GM10847 (cell line): Measurements from ENCODE around the gene TAOK2.

Source experiments
- POLR2A ChIP-seq: IDR thresholded peaks from 2 replicates; pipeline ENCODE4 v1.6.1; 2011; ENCODE audit not compliant: insufficient read length; ENCODE audit errors: extremely low read depth

Gene TAOK2

DNA sequence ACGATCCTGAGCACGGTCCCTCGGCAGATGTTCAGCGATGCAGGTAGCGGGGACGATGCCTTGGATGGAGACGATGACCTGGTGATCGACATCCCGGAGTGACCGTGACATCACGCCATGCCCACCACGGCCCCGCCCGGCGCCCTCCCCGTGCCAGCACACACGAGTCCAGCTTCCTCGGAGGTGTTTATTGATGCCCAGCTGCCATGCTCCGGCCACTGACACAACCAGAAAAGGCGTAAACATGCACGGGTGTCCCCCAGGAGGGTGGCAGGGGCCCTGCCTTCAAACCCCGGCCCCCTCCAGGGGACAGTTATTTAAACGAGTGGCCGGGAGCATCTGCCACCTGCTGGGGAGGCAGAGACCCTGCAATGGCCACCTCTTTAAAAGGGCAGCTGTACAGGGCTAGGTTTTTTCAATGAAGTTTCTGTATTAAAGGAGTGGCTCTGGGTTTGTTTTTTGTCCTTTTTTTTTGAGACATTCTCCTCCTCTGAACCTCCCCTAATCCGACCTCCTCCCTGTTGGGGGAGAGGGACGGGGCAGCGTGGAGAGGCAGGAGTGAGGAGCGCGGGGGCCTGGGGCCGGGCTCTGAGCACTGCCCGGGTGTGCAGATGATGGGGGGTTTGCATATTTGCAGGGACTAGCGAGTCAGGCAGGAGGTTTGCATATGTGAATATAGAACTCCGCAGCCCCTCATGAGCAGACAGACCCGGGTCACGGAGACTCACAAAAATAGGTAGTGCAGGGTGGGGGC, 31.9 kb downstream of the TAOK2 start:
- TF ChIP-seq POLR2A, result no peak

DNA sequence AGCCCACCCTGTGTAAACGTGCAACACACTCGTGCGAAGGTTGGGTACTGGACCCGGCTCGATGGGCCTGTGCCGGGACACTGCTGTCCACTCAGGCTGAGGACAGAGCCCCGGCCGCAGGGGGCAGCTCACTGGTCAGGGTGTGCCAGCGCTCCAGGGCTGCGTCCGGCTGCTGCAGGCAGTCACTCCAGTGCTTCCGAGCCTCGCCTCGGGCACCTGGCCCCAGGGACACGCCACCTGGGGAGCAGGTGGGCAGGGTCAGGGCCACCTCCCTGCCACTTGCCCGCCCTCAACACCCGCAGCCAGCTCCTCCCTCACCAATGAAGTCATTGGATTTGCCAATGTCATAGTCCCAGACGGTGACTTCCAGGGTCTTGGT, 32.4 kb downstream of the TAOK2 start:
- no peak for TF ChIP-seq POLR2A

DNA sequence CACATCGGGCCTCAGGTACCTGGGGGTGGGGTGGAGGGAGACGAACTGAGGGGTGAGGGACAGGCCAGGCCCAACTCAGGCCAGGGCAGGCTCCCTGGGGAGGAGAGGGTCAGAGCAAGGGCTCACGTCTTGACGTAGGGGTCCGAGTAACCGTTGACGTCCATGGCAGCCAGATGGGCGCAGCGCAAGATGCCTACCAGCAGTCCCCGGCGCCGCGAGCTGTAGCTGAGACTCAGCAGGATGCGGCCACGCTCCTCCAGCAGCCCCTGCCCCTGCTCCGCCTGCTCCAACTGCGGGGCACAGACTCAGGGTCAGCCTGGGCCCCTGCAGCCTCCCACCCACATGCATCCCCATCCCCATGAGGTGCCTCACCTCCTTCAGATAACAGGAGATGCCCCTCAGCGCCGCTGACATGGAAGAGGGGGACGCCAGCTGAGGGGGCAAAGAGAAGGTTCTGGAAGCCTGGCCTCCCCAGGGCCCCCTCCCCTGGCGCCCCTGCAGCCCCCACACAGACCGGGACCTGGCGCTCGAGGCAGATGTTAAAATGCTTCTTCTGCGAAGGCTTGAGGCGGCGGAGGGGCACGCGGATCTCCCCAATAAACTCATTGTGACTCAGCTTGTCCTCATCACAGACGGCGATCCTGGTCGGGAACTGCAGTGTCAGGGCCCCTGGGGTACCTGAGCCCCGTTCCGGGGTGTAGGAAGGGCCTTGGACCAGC, 33.1 kb downstream of the TAOK2 start:
- no peak for TF ChIP-seq POLR2A

DNA sequence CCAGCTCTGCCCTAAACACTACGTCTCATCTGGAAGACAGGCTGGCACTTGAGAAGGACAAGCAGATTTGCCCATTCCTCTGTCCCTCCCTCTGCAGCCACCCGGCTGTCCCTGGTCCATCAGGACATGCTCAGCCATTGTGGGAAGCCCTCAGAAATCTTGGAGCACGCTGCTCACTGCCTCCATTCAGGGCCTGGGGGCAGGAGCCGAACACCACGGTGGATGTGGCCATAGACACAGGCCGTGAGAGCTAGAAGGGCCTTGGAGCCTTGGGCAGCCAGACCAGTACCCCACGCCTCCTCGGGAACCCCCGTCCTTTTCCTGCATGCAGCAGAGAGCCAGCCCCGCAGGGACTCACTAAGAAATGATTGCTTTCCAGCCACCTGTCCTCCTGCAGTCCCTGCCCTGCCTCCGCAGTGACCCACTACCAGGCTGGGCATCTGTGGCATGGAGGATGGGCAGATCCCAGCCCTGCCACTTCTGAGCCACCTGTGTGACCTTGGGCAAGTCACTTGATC, 33.8 kb downstream of the TAOK2 start:
- no peak for TF ChIP-seq POLR2A

DNA sequence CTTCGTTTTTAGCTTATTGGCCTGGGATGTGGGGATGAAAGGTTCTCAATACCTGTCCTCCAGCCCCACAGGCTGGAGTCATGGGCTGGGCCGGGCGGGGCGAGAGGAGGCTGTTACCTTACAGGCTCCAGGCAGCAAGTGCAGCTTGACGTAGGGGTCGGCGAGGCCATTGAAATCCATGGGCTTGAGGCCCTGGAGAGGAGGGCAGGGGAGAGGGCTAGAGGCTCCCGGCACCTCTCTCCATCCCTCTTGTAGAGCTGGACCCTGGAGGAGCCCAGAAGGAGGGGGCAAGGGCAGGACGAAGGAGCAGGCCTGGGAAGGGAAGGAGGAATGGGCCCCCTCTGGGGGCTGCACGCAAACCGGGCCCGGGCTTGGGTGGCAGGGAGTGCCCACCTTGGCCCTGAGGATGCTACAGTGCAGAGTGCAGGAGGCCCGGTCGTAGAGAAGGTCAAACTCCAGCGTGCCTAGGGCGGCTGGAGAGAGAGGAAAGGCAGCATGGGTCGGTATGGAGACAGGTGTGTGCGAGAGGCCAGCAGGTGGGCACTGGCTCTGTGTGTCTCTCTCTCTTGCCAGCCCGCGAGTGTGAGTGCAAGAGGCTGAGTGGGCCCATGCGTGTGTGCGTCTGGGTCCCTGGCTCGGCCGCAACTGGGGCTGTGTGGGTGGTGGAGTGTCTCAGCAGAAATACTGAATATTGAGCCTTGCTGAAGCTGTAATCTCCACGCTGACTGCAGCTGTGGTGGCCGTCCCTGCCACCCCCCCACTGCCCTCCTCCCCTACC, 35.6 kb downstream of the TAOK2 start:
- no peak for TF ChIP-seq POLR2A

DNA sequence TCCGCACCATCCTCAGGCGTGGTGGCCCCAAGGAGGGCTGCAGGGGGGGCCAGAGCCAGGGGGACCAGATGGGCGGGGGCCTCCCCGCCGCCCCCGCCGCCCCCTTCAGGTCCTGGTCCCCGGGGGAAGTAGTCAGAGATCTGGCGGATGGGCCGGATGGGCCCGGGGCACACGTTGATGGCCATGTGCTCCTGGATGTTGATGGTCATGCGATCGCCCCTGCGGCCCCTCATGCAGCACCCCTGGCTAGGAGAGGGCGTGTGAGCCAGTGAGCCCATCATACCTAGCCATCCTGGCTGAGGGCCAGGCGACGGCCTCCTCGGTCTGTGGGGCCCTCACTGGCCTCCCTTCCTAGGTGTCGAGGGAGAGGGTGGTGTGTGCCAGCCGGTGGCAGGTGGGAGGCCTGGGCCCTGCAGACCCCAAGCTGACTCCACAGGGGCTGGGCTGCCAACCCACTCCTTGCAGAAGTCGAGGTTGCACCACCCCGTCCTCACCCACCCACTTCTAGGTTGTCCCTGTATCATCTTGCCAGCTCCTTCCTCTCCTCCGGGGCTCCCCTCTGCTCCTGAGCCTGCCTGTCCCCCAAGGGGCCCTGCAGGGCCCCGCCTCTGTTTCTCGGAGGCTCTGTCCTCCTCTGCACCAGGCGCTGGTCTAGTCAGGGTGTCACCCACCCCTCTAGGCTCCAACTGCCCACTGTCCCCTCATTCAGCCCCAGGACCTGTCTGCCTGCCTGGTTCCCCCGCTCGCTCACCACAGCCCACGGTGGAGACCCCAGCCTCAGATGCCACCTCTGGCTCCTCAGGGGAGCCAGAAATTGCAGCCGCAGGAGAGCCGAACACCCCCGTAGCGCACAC, 36.5 kb downstream of the TAOK2 start:
- no peak for TF ChIP-seq POLR2A

DNA sequence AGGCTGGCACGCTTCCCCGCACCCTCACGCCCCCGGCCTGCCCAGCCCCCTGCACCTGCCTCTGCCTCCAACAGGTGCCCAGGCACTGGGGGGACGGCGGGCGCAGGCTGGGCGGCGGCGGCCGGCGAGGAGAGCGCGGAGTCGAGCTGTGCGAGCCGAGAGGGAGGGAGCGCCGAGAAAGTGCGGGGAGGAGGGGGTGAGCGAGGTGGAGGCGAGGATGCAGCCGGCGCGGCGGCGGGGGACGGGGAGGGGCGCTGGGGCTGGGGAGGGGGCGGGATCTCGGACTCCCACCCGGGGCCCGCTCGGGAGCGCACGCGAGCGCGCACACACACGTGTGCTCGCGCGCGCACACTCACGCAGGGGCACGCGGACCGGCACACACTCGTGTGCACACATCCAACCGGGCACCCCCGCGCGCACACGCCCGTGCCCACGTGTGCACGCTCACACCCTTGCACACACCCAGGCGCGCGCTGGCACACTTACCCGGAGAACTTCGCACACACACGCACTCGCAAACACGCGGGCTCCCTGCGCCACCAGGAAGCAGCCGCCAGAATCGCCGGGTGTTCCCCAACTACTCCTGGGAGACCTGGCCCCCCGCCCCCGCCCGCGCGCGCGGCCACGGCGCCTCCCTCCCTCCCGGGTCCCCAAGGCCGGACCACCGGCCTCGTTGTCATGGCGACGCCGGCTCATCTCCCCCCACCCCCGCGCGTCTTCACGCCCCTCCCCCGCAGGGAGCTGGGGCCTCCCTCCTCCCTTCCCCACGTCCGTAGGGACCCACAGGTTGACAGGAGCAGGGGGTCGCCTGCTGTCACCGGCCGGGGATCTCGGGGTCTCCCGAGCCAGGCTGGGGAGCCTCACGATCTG, 37.4 kb downstream of the TAOK2 start, which contains the start of gene DOC2A:
TSS of gene DOC2A (minus strand) at position 184 of the 870 bp plus-strand sequence. CDS start 805 bp downstream, outside the sequence.
- no peak for TF ChIP-seq POLR2A

DNA sequence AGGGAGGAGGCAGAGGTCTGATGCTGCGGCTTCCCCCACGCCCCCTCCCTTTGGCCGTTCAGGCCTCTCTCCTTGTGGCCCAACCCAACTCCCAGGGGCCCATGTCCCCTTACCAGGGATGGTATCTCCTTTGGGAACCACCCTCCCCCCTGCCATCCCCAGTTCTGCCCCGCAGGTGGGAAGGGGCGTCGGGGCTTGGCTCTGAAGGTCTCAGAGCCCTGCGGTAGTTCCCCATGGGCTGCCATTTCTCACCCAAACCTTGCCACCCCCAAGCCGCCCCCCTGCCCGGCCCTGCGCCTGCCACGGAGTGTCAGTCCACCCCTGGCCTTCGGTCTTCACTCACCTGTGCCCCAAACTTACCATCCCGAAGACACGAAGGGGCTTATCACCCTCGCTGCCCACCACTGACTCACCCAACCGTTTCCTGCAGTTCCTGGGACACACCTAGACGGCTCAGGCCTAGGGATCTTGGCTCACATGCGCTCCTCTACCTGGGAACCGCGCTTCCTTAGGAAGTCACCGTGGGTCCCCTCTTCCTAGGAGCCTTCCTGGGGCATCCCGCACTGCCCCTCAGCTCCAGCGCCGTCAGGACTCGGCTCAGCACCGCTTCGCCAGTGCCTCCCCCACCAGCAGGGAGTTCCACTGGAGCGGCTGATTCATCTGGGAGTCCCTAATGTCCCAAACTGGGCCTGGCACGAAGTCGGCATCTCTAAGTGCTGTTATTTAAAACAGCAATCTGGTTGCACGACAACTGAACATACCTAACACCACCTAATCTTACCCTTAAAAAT, 38.2 kb downstream of the TAOK2 start:
- no peak for TF ChIP-seq POLR2A

DNA sequence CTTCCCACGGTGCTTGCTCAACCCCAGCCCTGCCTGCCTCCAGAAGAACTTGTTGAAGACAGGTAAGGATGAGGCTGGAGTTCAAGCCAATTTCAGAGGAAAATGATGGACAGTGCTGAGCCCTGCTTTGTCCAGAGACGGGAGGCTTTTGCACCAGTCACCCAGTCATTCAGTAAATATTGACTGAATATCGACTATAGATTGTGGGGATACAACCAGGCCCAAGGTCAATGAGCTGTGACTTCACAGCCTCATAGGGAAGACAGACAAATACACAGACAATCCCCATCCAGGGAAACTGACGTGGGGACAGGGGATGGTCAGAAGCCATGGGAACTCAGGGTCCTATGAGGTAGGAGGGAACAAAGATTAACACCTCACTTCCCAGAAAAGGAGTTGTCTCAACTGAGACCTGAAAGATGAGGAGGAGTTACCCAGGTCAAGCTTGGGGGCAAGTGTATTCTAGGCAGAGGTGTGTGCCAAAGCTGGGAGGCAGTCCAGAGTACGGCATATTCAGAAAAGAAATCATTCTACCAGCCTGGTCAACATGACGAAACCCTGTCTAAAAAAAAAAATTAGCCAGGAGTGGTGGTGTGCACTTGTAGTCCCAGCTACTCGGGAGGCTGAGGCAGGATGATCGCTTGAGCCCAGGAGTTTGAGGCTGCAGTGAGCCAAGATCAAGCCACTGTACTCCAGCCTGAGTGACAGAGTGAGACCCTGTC, 43.0 kb downstream of the TAOK2 start:
- TF ChIP-seq POLR2A, result no peak

DNA sequence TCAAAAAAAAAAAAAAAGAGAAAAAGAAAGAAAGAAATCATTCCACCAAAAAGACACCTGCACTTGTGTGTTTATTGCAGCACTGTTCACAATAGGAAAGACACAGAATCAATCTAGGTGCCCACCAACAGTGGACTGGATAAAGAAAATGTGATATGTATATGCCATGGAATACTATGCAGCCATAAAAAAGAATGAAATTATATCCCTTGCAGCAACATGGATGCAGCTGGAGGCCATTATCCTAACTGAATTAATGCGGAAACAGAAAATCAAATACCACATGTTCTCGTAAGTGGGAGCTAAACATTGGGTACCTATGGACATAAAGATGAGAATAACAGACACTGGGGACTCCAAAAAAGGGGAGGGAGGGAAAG, 43.6 kb downstream of the TAOK2 start:
- no peak for TF ChIP-seq POLR2A

DNA sequence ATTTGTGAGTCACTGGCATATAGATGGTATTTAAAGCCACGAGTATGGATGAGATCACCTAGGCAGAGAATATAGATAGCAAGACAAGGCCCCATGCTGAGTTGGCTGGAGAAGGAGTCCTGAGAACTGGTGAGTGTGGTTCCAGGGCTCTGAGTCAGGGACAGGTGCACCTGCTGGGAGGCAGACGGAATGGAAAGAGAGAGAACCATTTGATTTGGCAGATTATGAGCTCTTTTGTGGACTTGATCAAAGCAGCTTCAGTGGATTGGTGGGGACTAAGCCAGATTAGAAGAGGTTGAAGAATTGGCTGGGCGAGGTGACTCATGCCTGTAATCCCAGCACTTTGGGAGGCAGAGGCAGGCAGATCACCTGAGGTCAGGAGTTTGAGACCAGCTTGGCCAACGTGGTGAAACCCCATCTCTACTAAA, 45.1 kb downstream of the TAOK2 start:
- TF ChIP-seq POLR2A, result no peak

DNA sequence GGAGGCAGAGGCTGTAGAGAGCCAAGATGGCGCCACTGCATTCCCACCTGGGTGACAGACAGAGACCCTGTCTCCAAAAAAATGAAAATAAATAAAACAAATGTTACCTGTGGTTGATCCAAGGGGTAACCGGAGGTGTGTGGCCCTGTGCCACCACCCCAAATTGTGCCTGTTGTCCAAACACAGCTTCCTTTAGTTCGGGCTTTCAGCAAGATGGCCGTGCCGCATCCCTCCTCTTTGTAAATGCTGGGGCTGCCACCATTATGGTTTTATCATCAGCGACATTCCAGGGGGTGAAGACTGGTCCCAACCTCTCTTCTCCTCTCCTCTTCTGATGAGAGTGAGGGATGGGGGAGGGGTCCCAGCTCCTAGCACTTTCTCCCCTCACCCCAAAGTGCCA, 49.2 kb downstream of the TAOK2 start, which contains the start of gene C16orf92:
TSS of gene C16orf92 (plus strand) at position 312 of the 400 bp plus-strand sequence. CDS start 143 bp downstream, outside the sequence.
- no peak for TF ChIP-seq POLR2A
